SU-DHL-6 (cell line): ENCODE results near the gene DIAPH1.

Source experiments
- EZH2phosphoT487 ChIP-seq: fragments of 200-600 bp; sonication (generic), shearing (Covaris generic); conservative IDR thresholded peaks from 2 replicates; pipeline ENCODE4 v1.6.1; 2018; ENCODE audit warnings: mild to moderate bottlenecking, antibody characterized with exemption, low read length, moderate library complexity, mixed read lengths
- TF ChIP-seq, protein P1 (sequence below): fragments of 200-600 bp; sonication (generic); IDR thresholded peaks from one replicate; pipeline ENCODE4 v1.5.1; 2017; ENCODE audit warnings: antibody characterized with exemption, mild to moderate bottlenecking, low read length, moderate library complexity; ENCODE audit not compliant: insufficient read depth, poor library complexity, severe bottlenecking

DNA sequence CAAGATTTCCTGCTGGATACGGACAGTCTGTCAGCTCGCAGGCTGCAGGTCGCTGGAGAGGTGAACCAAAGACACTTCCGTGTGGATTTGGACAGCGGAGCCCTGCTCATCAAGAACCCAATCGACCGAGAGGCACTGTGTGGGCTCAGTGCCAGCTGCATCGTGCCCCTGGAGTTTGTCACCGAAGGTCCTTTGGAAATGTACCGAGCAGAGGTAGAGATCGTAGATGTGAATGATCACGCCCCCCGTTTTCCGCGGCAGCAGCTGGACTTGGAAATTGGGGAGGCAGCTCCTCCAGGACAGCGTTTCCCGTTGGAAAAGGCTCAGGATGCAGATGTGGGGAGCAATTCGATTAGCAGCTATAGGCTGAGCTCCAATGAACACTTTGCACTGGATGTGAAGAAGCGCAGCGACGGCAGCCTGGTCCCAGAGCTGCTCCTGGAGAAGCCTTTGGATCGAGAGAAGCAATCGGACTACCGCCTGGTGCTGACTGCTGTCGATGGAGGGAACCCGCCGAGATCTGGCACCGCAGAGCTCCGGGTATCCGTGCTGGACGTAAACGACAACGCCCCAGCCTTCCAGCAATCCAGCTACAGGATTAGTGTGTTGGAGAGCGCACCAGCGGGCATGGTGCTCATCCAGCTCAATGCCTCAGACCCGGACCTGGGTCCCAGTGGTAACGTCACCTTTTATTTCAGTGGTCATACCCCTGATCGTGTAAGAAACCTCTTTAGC, 133.3 kb downstream of the DIAPH1 start:
- TF ChIP-seq, protein P1, sequence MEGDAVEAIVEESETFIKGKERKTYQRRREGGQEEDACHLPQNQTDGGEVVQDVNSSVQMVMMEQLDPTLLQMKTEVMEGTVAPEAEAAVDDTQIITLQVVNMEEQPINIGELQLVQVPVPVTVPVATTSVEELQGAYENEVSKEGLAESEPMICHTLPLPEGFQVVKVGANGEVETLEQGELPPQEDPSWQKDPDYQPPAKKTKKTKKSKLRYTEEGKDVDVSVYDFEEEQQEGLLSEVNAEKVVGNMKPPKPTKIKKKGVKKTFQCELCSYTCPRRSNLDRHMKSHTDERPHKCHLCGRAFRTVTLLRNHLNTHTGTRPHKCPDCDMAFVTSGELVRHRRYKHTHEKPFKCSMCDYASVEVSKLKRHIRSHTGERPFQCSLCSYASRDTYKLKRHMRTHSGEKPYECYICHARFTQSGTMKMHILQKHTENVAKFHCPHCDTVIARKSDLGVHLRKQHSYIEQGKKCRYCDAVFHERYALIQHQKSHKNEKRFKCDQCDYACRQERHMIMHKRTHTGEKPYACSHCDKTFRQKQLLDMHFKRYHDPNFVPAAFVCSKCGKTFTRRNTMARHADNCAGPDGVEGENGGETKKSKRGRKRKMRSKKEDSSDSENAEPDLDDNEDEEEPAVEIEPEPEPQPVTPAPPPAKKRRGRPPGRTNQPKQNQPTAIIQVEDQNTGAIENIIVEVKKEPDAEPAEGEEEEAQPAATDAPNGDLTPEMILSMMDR = no peak
- no peak for TF ChIP-seq EZH2phosphoT487
